GM18861 (cell line): Measurements from ENCODE around the gene LINC00305.

Source experiments
- ATAC-seq: cut with Tn5 transposase; IDR thresholded peaks from one replicate; pipeline ENCODE4 v1.9.1; 2021; ENCODE audit not compliant: unreplicated experiment

LINC00305 gene

GRCh38 chr18:64037812-64038414 is 111.0 kb downstream of the LINC00305 start:
- ATAC-seq, result no peak

GRCh38 chr18:64032312-64032711 is 116.6 kb downstream of the LINC00305 start:
- no peak for ATAC-seq

DNA sequence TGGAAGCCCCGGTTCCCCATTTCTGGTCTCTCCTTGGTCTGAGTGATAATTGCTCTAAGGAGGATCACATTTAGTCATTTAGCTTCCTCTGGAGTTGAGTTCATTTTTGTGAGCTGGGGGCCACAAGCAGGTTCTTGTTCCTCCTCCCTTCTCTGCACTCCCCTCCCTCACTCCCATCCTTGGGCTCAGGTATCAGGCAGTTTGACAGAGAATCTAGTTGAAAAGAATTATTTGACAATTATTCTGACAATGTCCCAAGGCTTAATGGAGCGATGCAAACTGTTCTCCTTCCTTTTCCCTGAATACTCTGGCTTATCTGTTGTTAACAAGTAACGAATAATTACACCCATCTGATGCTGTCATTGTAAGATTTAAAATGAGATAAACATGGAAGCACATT is 117.5 kb downstream of the LINC00305 start:
- ATAC-seq, result no peak
